ENCODE results near the gene YIPF2.
A peak's percentile ranks its signal among the peaks of the same experiment; 100 is the strongest.

YIPF2 gene

DNA sequence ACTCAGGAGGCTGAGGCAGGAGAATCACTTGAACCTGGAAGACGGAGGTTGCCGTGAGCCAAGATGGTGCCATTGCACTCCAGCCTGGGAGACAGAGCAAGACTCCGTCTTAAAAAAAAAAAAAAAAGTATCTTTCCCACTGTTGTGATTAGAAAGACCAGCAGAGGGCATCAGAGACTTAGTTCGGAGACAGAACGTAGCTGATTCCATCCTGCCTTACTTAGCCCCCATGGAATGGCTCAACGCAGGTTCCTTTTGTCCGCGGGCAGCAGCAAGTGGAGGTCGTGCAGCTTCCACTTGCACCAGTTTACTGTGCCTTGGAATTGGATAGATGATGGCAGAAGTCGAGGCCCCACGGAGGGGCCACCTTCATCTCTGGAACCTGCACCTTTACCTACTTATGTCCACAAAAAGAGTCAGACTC lies 8.2 kb upstream of the YIPF2 start:
- DNase-seq, result peak; percentile 90

DNA sequence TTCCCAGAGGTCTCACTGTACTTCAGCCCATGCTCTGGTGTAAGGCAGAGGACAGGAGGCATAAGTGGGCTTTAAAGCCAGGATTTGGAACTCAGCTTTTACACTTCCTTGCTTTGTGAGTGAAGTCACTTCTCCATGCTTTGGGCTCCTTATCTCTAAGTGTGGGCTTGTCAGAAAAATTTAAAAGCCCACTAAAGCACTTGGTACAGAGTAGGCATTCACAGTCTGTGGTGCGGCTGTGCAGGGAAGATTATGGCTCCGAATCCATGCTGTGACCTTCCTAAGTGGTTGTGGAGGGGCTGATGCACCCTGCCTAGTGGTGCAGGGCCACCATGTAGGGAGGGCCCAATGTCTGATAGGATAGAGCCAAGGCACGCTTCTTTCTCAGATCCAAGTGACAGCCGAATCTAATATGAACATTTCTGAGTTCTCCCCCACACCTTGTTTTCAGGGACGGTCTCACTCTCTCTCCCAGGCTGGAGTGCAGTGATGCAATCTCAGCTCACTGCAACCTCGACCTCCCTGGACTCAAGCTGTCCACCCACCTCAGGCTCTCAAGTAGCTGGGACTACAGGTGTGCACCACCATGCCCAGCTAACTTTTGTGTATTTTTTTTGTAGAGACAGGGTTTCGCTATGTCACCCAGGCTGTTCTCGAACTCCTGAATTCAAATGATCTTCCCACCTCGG lies 7.1 kb upstream of the YIPF2 start:
- no peak for DNase-seq

DNA sequence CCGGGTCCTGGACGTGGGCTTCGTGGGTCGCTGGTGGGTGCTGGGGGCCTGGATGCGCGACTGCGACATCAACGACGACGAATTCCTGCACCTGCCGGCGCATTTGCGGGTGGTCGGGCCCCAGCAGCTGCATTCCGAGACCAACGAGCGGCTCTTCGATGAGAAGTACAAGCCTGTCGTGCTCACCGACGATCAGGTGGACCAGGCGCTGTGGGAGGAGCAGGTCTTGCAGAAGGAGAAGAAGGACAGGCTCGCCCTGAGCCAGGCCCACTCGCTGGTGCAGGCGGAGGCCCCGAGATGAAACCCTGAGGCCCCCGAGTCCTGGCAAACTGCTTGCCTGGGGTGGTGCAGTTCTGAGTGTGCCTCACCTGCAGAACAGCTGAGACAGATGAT lies 959 bp upstream of the YIPF2 start:
- DNase-seq, result peak; percentile 19

DNA sequence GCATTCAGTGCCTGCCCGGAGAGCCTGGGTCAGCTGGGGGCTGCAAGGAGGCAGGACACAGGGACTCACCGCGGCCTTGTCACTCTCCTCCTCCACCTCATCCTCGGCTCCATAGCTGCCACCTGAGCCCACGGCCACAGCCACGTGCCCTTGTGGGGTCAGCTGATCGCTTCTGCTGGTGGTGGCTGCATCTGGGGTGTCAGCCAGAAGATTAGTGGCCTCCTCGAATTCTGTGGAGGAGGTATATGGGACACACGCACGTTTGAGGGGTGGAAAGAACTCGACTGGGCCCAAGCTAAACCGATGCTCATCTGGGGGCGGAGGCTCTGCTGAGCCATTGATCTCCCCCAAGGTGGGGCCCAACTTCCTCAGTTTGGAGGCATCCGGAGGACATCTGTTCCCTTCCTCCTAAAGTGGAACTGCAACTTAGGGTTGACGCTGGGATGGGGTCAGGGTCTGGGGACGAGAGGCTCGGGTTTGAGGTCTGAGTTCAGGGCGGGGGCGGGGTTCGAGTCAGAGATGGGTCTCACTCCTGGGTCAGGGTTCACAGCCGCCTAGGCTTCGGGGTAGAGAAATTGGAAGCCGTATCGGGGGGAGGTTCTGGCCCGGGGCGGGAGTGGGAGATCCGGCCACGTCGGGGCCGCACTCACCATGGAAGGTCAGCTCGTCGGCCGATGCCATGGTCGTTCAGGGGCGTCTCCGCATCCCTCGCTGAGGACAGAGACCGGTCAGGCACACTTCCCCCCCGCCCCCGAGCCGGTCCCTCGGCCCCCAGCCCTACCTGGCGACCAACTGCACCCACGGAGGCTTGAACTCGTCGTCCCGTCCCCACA lies 493 bp downstream of the YIPF2 start:
- no peak for DNase-seq

DNA sequence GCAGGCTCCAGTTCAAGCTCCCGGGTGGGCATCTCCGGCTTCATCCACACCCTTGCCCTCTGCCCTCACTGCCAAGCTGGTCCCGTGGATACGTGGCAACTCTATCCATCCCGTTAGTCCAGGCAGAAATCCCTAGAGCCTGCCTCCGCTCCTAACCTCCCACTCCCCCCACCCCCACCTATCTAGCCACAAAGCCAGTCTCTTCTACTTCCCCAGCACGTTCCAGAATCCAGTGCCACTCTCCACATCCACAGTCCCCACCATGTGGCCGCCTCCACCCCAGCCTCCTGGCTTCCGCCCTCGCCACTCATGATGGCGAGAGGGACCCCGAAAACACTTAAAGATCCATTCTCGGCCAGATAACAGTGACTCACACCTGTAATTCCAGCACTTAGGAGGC lies 3.8 kb downstream of the YIPF2 start:
- DNase-seq, result no peak

DNA sequence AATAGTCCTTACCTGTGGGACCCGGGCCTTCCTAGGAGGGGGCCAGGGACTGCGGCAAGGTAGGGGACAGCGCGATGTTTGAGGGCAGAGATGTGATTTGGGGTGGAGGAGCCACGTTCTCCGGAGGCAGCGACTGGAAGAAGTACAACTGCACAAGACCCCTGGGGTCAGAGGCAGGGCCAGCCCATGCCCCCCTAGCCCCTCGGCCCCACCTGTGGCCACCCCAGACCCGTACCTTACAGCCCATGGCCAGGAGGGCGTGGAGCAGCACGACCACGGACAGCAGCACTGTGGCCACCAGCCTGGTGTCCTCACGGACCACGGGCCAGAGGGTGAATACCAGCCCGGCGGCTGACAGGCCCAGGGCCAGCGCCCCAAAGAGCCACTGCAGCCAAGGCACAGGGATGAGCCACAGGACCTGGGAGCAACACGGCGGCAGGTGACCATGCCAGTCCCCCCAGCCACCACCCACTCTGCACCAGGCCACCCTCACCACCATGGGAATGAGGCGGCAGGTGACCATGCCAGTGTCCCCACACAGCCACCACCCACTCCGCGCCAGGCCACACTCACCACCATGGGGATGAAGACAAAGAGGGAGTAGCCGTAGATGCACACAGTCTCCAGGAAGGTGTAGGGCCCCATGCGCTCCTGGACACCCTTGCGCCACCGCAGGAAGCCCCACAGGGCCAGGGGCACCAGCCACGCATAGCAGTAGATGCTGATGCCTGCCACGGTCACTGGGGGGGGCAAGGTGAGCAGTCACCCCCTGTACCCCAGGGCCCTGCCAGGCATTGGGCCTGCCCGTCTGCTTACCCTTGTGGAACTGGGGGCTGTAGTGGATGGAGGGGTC lies 5.0 kb downstream of the YIPF2 start:
- no peak for DNase-seq

DNA sequence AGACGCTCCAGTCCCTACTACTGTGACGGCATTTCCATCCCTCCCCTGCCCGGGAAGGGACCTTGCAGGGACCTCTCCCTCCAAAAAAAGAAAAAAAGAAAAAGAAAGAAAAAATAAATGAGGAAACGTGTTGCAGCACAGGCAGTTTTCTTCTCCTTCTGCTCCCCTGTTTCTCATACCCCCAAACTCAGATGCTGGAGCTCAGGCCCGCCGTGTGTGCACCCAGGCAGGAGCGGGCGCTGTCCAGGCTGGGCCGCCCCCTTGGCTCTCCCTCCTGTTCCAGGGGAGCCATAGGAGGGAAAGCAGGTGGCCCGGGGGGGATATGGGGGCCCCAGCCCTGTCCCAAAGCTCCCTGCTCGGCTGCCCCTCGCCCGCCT lies 5.8 kb downstream of the YIPF2 start:
- DNase-seq, result no peak

DNA sequence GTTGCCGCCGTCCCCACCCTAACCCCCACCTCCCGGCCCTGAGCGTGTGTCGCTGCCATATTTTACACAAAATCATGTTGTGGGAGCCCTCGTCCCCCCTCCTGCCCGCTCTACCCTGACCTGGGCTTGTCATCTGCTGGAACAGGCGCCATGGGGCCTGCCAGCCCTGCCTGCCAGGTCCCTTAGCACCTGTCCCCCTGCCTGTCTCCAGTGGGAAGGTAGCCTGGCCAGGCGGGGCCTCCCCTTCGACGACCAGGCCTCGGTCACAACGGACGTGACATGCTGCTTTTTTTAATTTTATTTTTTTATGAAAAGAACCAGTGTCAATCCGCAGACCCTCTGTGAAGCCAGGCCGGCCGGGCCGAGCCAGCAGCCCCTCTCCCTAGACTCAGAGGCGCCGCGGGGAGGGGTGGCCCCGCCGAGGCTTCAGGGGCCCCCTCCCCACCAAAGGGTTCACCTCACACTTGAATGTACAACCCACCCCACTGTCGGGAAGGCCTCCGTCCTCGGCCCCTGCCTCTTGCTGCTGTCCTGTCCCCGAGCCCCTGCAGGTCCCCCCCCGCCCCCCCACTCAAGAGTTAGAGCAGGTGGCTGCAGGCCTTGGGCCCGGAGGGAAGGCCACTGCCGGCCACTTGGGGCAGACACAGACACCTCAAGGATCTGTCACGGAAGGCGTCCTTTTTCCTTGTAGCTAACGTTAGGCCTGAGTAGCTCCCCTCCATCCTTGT lies 6.4 kb downstream of the YIPF2 start:
- DNase-seq, result no peak

DNA sequence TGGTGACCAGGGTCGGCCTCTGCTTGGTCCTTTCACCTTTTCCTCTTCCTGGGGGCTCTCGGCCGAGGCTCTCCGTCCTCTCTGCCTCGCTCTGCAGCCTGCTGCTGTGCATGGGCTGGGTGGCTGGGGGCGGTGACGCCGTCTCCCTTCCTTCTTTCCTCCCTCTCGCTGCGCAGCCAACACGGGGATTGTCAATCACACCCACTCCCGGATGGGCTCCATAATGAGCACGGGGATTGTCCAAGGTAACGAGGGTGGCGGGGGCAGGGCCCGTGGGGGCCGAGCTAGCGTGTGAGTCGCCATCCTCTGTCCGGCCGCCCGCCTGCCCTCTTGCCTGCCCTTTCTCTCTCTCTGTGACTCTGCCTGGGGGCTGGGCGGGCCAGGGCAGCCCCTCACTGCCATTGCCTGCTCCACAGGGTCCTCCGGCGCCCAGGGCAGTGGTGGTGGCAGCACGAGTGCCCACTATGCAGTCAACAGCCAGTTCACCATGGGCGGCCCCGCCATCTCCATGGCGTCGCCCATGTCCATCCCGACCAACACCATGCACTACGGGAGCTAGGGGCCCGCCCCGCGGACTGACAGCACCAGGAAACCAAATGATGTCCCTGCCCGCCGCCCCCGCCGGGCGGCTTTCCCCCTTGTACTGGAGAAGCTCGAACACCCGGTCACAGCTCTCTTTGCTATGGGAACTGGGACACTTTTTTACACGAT lies 7.1 kb downstream of the YIPF2 start:
- no peak for DNase-seq

DNA sequence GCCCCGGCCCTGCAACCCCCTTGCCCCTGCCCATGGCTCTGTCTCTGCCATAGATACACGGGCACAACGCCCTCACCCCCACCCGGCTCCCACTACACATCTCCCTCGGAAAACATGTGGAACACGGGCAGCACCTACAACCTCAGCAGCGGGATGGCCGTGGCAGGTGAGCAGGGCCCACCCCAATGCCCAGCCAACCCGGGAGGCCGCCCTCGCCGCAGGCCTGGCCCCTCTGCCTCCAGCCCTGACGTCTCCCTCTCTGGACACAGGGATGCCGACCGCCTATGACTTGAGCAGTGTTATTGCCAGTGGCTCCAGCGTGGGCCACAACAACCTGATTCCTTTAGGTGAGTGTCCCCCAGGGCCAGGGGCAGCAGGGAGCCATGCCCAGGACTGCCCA lies 7.7 kb downstream of the YIPF2 start:
- no peak for DNase-seq

DNA sequence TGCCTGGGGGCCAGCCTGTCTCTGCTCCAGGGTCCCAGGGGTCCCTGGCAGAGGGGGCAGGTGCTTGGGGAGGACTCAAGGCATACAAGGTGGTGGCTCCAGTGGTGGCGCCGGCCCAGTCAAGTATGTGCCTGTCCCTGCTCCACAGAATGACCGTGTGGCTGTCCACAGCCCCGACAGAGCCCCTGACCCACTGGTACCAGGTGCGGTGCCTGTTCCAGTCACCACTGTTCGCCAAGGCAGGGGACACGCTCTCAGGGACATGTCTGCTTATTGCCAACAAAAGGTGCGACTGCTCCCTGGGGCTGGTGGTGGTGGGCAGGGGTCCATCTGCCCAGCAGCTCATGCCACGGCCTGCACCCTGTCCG lies 8.2 kb downstream of the YIPF2 start:
- DNase-seq, result no peak

DNA sequence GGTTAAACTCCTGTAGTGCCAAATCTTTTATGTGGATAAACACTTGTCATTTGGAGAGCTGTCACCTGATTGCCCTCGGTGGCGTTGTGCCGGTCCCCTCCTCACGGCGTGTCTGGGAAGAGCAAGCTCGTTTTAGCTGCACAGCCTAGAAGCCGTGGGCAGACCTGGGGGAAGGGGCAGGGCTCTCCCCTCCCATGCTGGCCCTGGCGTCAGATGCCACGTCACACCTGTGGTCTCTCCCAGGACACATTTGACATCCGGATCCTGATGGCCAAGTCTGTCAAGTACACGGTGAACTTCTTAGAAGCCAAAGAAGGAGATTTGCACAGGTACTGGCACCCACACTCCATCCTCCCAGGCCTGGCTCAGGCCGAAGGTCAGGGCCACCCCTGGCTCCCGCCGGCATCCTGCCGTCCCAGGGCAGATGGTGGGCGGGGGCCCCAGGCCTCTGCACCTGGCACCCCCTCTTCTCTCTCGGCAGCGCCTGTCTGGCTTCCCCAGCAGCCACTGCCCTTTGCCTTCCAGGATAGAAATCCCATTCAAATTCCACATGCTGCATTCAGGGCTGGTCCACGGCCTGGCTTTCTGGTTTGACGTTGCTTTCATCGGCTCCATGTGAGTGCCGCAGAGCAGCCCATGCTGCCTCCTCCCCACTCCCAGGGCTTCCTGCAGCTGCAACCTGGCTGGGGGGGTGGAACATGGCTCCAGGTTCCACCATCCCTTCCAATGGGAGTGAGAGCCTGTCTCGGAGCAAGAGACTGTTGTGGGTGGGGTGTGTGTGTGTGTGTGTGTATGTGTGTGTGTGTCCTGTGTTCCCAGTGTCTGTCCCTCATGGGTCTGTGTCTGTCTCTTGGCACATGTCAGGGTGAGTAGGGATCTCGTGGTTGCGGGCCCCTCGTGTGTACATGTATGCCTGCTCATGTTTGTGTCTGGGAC lies 8.8 kb downstream of the YIPF2 start:
- DNase-seq, result no peak

DNA sequence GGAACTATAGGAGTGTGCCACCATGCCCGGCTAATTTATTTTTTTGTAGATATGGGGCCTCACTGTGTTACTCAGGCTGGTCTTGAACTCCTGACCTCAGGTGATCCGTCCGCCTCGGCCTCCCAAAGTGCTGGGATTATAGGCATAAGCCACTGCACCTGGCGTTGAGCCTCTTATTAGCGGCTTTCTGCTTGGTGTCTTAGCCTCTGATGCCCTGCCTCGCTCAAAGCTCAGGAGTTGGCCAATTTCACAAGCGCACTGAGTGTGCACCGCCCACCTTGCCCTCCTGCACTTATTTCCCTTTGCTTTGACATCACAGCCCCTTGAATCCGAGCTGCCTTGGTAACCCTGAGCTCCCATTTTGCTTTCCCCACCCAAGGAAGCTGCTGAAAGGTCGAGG lies 10.1 kb downstream of the YIPF2 start:
- DNase-seq, result no peak

DNA sequence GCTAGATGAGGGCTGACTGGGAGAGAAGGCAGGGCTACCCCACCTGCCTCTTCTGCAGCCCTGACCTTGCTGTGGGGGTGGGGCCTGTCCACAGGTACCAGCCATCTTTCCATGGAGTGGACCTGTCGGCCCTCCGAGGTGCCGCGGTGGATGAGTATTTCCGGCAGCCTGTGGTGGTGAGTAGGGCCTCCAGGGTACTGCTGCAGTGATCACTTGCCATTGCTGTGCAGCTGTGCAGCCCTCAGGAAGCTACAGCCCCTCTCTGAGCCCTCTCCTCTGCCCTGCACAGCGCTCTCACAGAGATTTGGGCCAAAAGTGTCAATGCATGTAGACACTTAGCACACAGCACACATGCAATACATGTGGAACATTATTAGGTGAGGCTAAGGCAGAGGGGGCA lies 11.8 kb downstream of the YIPF2 start:
- DNase-seq, result no peak

DNA sequence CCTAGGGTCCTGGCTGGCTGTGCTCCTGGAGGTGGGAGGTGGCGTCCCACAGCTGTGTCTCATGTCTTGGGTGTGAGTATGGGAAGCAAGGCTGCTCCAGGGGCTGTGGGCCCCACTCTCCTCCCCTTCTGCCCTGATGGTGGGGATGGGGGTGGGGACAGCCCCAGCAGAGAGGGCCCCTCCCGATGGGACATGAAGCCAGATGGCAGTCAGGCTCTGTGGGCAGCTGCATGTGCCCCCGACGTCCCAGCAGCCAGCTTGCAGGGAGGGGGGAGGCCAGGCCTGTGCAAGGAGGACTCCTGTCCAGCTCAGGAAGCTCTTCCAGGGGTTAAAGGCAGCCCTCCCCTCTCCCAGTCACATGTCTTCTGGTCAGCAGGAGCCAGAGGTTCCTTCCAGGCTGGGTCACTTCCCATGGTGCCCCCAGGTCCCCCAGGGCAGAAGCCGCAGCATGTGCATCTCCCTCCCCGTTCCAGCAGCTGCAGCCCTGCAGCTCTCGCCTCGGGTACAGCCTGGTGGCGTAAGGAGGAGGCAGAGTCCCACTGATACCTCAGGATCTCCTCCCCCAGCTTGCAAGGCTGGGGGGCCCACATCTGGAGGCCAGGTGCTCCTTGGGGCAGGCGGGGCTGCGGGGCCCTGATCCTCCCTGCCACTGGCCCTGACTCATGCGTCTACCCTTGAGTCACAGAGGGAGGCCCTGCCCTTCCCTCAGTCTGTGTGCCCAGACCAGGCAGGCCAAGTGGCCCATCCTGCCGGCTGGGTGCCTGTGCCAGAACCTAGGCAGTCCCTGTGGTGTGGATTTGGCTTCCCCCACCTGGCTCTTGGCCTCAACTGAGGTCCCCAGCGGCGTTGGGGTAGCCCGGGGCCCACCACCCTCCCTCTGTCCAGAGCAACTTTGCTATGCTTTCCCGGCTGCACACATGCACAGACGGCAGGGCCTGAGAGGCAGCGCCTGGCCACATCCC lies 13.0 kb downstream of the YIPF2 start:
- no peak for DNase-seq

DNA sequence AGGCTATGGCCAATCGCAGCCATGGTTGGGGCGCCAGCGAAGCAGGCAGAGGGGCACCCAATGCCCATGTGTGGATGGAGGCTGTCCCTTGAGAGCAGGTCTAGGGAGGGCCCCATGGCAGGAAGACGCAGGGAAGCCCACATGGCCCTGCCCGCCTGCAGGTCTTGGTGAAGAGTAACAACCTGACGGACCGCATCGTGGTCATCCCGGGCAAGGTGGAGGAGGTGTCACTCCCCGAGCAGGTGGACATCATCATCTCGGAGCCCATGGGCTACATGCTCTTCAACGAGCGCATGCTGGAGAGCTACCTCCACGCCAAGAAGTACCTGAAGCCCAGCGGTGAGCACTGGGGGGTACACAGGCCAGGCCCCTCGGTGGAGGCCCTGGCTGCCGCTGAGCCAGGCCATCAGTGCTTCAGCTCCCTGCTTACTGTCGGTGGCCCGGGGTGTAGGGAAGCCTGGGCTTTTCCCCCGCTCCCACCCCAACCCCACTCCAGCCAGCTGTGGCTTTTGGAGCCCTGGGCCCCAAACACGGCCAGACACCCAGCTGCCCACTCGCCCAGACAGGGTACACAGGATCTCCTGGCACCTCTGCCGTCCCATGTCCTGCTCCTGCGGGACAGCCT lies 14.6 kb downstream of the YIPF2 start:
- no peak for DNase-seq

DNA sequence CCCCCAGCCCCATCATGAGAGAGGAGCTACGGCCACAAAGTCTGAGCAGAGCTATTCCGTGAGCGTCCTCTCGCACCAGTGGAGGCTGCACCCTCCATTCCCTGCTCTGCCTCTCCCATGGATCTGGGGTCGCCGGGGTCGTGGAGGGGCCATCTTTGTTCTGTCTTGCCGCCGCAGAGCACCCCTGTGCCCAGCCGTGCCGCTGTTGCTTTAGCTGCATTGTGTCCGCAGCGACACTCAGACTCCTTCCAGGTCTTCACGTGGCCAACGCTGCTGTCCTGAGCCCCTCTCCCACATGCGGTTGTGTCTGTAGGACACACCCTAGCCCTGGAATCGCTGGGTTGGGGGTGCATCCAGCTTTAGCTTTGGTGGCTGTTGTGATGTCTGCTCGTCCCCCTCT lies 15.8 kb downstream of the YIPF2 start:
- DNase-seq, result no peak

DNA sequence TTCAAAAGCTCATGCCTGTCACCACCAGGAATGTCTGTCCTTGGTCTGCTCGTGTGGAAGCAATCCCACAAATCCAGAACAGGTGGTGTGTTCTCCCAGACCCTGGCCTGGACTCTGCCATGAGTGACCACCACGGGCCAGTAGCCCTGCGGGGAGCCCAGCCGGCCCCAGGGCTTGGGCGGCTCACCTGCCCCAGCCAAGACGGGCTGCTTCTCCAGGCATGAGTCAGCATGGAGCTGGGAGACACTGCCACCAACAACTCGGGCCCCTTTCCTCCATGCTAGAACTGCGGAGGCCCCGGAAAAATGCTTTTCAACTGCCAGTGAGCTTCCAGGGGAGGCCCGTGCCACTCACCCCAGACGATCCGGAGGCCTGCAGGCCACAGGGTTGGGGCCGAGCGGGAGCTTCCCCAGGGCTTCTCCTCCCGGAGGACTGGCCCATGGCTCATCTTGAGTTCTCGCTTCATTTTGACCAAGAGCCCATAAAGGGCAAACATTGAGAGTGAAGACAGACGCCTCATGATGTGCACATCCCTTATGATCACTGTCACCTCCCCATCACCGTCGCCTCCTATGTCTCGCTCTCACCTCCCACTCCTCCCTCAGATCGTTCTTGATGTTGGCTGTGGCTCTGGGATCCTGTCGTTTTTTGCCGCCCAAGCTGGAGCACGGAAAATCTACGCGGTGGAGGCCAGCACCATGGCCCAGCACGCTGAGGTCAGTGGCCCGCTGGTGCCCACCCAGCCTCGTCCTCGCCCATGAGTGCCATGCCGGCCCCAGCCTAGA lies 16.7 kb downstream of the YIPF2 start:
- no peak for DNase-seq

Data from NCI-H146 (cell line).